HepG2 (cell line): ENCODE results near the gene ATG5. TPM values are rescaled to one million over a fixed set of nuclear protein-coding genes. Genes with fewer than 3 reads are reported as not detected.

Source experiments
- ATF1 ChIP-seq: IDR thresholded peaks from 2 replicates; pipeline ENCODE4 v1.6.1; 2016; ENCODE audit warnings: mild to moderate bottlenecking, control low read depth
- CBX1 ChIP-seq: IDR thresholded peaks from one replicate; pipeline ENCODE4 v1.6.1; 2016; ENCODE audit warnings: antibody characterized with exemption, low read depth
- CREM ChIP-seq, 2 experiments: sonication (generic) in 1 of 2; formaldehyde crosslinking in 1 of 2; IDR thresholded peaks; 2 replicates each; pipeline versions ENCODE4 v1.4.0 to v1.6.1; 2016 to 2020; ENCODE audit warnings: antibody characterized with exemption in 1 of 2, mild to moderate bottlenecking in 1 of 2, missing genetic modification reagents in 1 of 2
- FOXA1 ChIP-seq, 2 experiments: fragments of 450-650 bp in 1 of 2; sonication (generic) in 1 of 2; formaldehyde crosslinking in 1 of 2; IDR thresholded peaks; 2 replicates each; pipeline versions ENCODE4 v1.4.0 to v1.6.1; 2016 to 2020; ENCODE audit warnings: missing genetic modification reagents in 1 of 2
- GFI1 ChIP-seq: sonication (generic); formaldehyde crosslinking; IDR thresholded peaks from 2 replicates; pipeline ENCODE4 v1.5.0; 2020; ENCODE audit warnings: missing genetic modification reagents, mild to moderate bottlenecking, borderline replicate concordance
- KDM5A ChIP-seq: fragments of 200-600 bp; sonication (generic); IDR thresholded peaks from 2 replicates; pipeline ENCODE4 v1.7.0; 2018; ENCODE audit warnings: antibody characterized with exemption, mild to moderate bottlenecking, low read length, borderline replicate concordance
- MXD3 ChIP-seq: IDR thresholded peaks from 2 replicates; pipeline ENCODE4 v1.6.1; 2016; ENCODE audit warnings: mild to moderate bottlenecking, missing biosample characterization, missing genetic modification reagents
- NCOA1 ChIP-seq: sonication (generic); formaldehyde crosslinking; IDR thresholded peaks from 2 replicates; pipeline ENCODE4 v1.9.0; 2021; ENCODE audit warnings: missing genetic modification reagents
- PATZ1 ChIP-seq: sonication (generic); formaldehyde crosslinking; IDR thresholded peaks from 2 replicates; pipeline ENCODE4 v1.4.0; 2020; ENCODE audit warnings: missing genetic modification reagents
- RNF2 ChIP-seq: fragments of 450-650 bp; conservative IDR thresholded peaks from 2 replicates; pipeline ENCODE4 v1.6.1; 2016; ENCODE audit warnings: low read depth
- SNAPC4 ChIP-seq: sonication (generic); formaldehyde crosslinking; IDR thresholded peaks from 2 replicates; pipeline ENCODE4 v1.4.0; 2020; ENCODE audit warnings: mild to moderate bottlenecking, missing genetic modification reagents
- TERF1 ChIP-seq: sonication (generic); formaldehyde crosslinking; IDR thresholded peaks from 2 replicates; pipeline ENCODE4 v1.8.0; 2022; ENCODE audit warnings: mild to moderate bottlenecking, missing genetic modification reagents, moderate library complexity
- ZBTB26 ChIP-seq: IDR thresholded peaks from 2 replicates; pipeline ENCODE4 v1.6.1; 2016; ENCODE audit warnings: missing compliant biosample characterization, missing genetic modification reagents, borderline replicate concordance
- ZNF615 ChIP-seq: sonication (generic); formaldehyde crosslinking; IDR thresholded peaks from 2 replicates; pipeline ENCODE4 v1.5.0; 2020; ENCODE audit warnings: mild to moderate bottlenecking, missing genetic modification reagents, borderline replicate concordance
- ZNF780A ChIP-seq: sonication (generic); formaldehyde crosslinking; IDR thresholded peaks from 2 replicates; pipeline ENCODE4 v1.8.0; 2022; ENCODE audit warnings: mild to moderate bottlenecking, missing genetic modification reagents, moderate library complexity
- polyA plus RNA-seq, 8 experiments: library from polyadenylated mRNA; depleted of rRNA in 3 of 8; stranded (reverse) in 7 of 8; unstranded in 1 of 8; fragments of >200 nt; fragmentation: Illumina TruSeq in 4 of 8; extraction: Trizol in 4 of 8; gene quantifications; 2 replicates each; pipeline versions ENCODE4 v1.2.1 to v1.2.3, GENCODE V29; 2011 to 2016; ENCODE audit warnings: low read depth in 4 of 8, missing spikeins in 1 of 8, mixed read lengths in 1 of 8; ENCODE audit not compliant: insufficient read depth in 1 of 8
- total RNA-seq, 5 experiments: library from RNA; depleted of rRNA; stranded (reverse); fragments of >200 nt; fragmentation: Illumina TruSeq; extraction: Trizol; gene quantifications; 2 replicates each; pipeline ENCODE4 v1.2.3, GENCODE V29; 2016; ENCODE audit warnings: low read depth in 1 of 5

ATG5 gene
- total and polyA plus RNA-seq, 2 of the 13 experiments (the other 11 are each of a cell fraction or from before 2014, with no cell fraction given): 21.3 to 48.0 TPM

- no peak for TF ChIP-seq SNAPC4
- TF ChIP-seq KDM5A: no peak
- TF ChIP-seq TERF1 (CRISPR knock-in tag): no peak
- no peak for TF ChIP-seq CREM (IDR thresholded peaks at IDR 0.05)
- TF ChIP-seq CREM (CRISPR knock-in tag; IDR thresholded peaks at IDR 0.05): no peak
- no peak for TF ChIP-seq FOXA1 (IDR thresholded peaks at IDR 0.05)
- no peak for TF ChIP-seq FOXA1 (CRISPR knock-in tag; IDR thresholded peaks at IDR 0.05)
- TF ChIP-seq ZNF780A: no peak
- no peak for TF ChIP-seq NCOA1 (CRISPR knock-in tag)
- TF ChIP-seq RNF2: no peak
- no peak for TF ChIP-seq PATZ1 (CRISPR knock-in tag)
- no peak for TF ChIP-seq CBX1
- no peak for TF ChIP-seq ATF1
- TF ChIP-seq ZBTB26: no peak
- TF ChIP-seq GFI1: no peak
- TF ChIP-seq ZNF615 (CRISPR knock-in tag): no peak
- no peak for TF ChIP-seq MXD3
These were observed 170.2 kb downstream of the ATG5 start (continued) for GRCh38 chr6:106155219-106155830.
